MCF 10A (cell line): ENCODE measurements around the gene CTH. TPM values are rescaled to one million over a fixed set of nuclear protein-coding genes. Genes with fewer than 3 reads are reported as not detected.

Experiments
- BruUV-seq: library from RNA; stranded (reverse); fragments of 400-500 nt; replicated peaks from 2 replicates; lab custom pipeline; 2021; lab: Mats Ljungman, UMichigan
- CTCF ChIA-PET: fragments of 300-600 bp; sonication (Branson Sonifier 250); formaldehyde crosslinking; extraction: SDS; loops from one replicate; lab custom pipeline; 2021; ENCODE audit warnings: antibody characterized with exemption, inconsistent platforms; lab: Yijun Ruan, JAX
- POLR2A ChIA-PET: fragments of 300-600, 350-650 bp; sonication (Branson Sonifier 250); formaldehyde crosslinking; extraction: SDS; loops from one replicate; lab custom pipeline; 2020; ENCODE audit warnings: antibody characterized with exemption, inconsistent platforms; lab: Yijun Ruan, JAX
- DNase-seq: peaks from one replicate; pipeline ENCODE4 v3.0.0-alpha.2; 2018; ENCODE audit not compliant: unreplicated experiment
- H3K27ac Mint-ChIP-seq: one replicate; pipeline ENCODE4 v1.8.0; 2022; ENCODE audit warnings: mild to moderate bottlenecking, low read depth, mixed read lengths; ENCODE audit not compliant: unreplicated experiment
- H3K27me3 Mint-ChIP-seq: one replicate; pipeline ENCODE4 v1.8.0; 2022; ENCODE audit warnings: mixed read lengths; ENCODE audit not compliant: insufficient read depth, unreplicated experiment
- H3K36me3 Mint-ChIP-seq: one replicate; pipeline ENCODE4 v1.8.0; 2022; ENCODE audit warnings: mild to moderate bottlenecking, moderate library complexity, mixed read lengths; ENCODE audit not compliant: insufficient read depth, unreplicated experiment
- H3K4me1 Mint-ChIP-seq: one replicate; pipeline ENCODE4 v1.8.0; 2022; ENCODE audit warnings: mixed read lengths; ENCODE audit not compliant: insufficient read depth, unreplicated experiment
- H3K4me3 Mint-ChIP-seq: one replicate; pipeline ENCODE4 v1.8.0; 2022; ENCODE audit warnings: mild to moderate bottlenecking, moderate library complexity, mixed read lengths; ENCODE audit not compliant: unreplicated experiment
- H3K9me3 Mint-ChIP-seq: one replicate; pipeline ENCODE4 v1.8.0; 2022; ENCODE audit warnings: mixed read lengths; ENCODE audit not compliant: unreplicated experiment
- CTCF ChIP-seq: fragments of 200-600 bp; IDR thresholded peaks from one replicate; pipeline ENCODE4 v1.8.0; 2022; ENCODE audit warnings: antibody characterized with exemption, mild to moderate bottlenecking; ENCODE audit not compliant: unreplicated experiment
- intact Hi-C: fragments of 100-400 bp; cut with micrococcal nuclease; formaldehyde crosslinking; loops from 2 replicates; pipeline ENCODE4 v1.14.1; 2022
- total RNA-seq: library from RNA; stranded (reverse); gene quantifications from 2 replicates; pipeline ENCODE4 v1.2.3, GENCODE V29; 2022

CTH gene
- total RNA-seq, 1 experiment from 2014 or later = 3.4 TPM

- DNase-seq = peak; percentile 26
- intact Hi-C loops = loop anchor here (5.0 kb wide), 1 partner anchor 450 kb away; no protein-coding TSS in a partner anchor
- BruUV-seq = no TSS peak
- Mint-ChIP-seq H3K4me3 (no peak overlapping the region), H3K4me1 (peaks cover 8% of the 10 kb centered on the region), H3K27me3 (peaks cover 15% of the 10 kb centered on the region), H3K36me3 (no peaks in the 10 kb centered on the region), H3K27ac (no peak overlapping the region), H3K9me3 (no peaks in the 10 kb centered on the region)
- ChIA-PET CTCF (interaction anchor here (0.6 to 1.0 kb wide), 5 partner anchors 15 to 726 kb away, joined by 3 to 4 read pairs (median 3); no protein-coding TSS in a partner anchor), POLR2A (interaction anchor here (1.3 kb wide), 1 partner anchor 77 kb away, joined by 3 read pairs; no protein-coding TSS in a partner anchor)
- TF ChIP-seq CTCF = no peak
Measured at GRCh38 chr1:70486676-70487458, 75.8 kb downstream of the CTH start.

GRCh38 chr1:70487459-70487815, 76.4 kb downstream of the CTH start:
- H3K27me3 Mint-ChIP-seq = peaks cover 17% of the 10 kb centered on the region
- no peak overlapping the region for H3K4me3 Mint-ChIP-seq
- no peak for TF ChIP-seq CTCF
- H3K36me3 Mint-ChIP-seq = no peaks in the 10 kb centered on the region
- no TSS peak for BruUV-seq
- no peaks in the 10 kb centered on the region for H3K9me3 Mint-ChIP-seq
- intact Hi-C loops = loop anchor here (5.0 kb wide), 1 partner anchor 450 kb away; no protein-coding TSS in a partner anchor
- H3K27ac Mint-ChIP-seq = no peak overlapping the region
- no peak for DNase-seq
- ChIA-PET CTCF (interaction anchor here (0.6 to 1.0 kb wide), 5 partner anchors 15 to 727 kb away, joined by 3 to 4 read pairs (median 3); no protein-coding TSS in a partner anchor), POLR2A (interaction anchor here (1.3 kb wide), 1 partner anchor 77 kb away, joined by 3 read pairs; no protein-coding TSS in a partner anchor)
- peaks cover 8% of the 10 kb centered on the region for H3K4me1 Mint-ChIP-seq

GRCh38 chr1:70487910-70488665, 77.0 kb downstream of the CTH start:
- TF ChIP-seq CTCF = peak; percentile 57
- Mint-ChIP-seq H3K4me3 (no peak overlapping the region), H3K36me3 (no peaks in the 10 kb centered on the region), H3K27me3 (peaks cover 17% of the 10 kb centered on the region), H3K9me3 (no peaks in the 10 kb centered on the region), H3K27ac (no peak overlapping the region), H3K4me1 (peaks cover 8% of the 10 kb centered on the region)
- POLR2A ChIA-PET = interaction anchor here (1.3 kb wide), 1 partner anchor 78 kb away, joined by 3 read pairs; no protein-coding TSS in a partner anchor
- CTCF ChIA-PET = interaction anchor here (0.6 to 0.7 kb wide), 2 partner anchors 136 to 727 kb away, joined by 3 read pairs; no protein-coding TSS in a partner anchor
- no TSS peak for BruUV-seq
- DNase-seq = peak; percentile 63
- intact Hi-C loops = loop anchor here (1.0 to 5.0 kb wide), 2 partner anchors 355 to 451 kb away; no protein-coding TSS in a partner anchor

Other genes with a start within 250 kb of the CTH start
- gene LRRC40, start 205.7 kb upstream of the CTH start, total RNA-seq = 14.7 and 14.9 TPM in 2 replicates
- 209 and 218 TPM in 2 replicates for gene SRSF11, start 189.9 kb upstream of the CTH start, total RNA-seq
- gene ANKRD13C, start 56.5 kb upstream of the CTH start, total RNA-seq = 17.8 and 18.9 TPM in 2 replicates